Osteocyte (in vitro differentiated cells): ENCODE measurements around the gene INPP5D. TPM values are rescaled to one million over a fixed set of nuclear protein-coding genes. Genes with fewer than 3 reads are reported as not detected.
"Not testable (repeated sequence)": the region's sequence is repeated elsewhere in the genome, so short reads cannot be mapped to it uniquely, and the experiment has no call there.

Experiments
- DNase-seq: peaks from one replicate; pipeline ENCODE4 v3.0.0; 2021; ENCODE audit warnings: mixed read lengths; ENCODE audit not compliant: unreplicated experiment; ENCODE audit errors: extremely low spot score
- H3K27ac Mint-ChIP-seq: one replicate; pipeline ENCODE4 v1.8.0; 2021; ENCODE audit warnings: mild to moderate bottlenecking, mixed read lengths; ENCODE audit not compliant: unreplicated experiment
- H3K27me3 Mint-ChIP-seq: one replicate; pipeline ENCODE4 v1.8.0; 2021; ENCODE audit warnings: mixed read lengths; ENCODE audit not compliant: unreplicated experiment
- H3K36me3 Mint-ChIP-seq: one replicate; pipeline ENCODE4 v1.8.0; 2021; ENCODE audit warnings: mixed read lengths; ENCODE audit not compliant: unreplicated experiment
- H3K4me1 Mint-ChIP-seq: one replicate; pipeline ENCODE4 v1.8.0; 2021; ENCODE audit warnings: mixed read lengths; ENCODE audit not compliant: unreplicated experiment
- H3K4me3 Mint-ChIP-seq: one replicate; pipeline ENCODE4 v1.8.0; 2021; ENCODE audit warnings: mild to moderate bottlenecking, moderate library complexity, mixed read lengths; ENCODE audit not compliant: unreplicated experiment
- H3K9me3 Mint-ChIP-seq: one replicate; pipeline ENCODE4 v1.8.0; 2021; ENCODE audit warnings: mixed read lengths; ENCODE audit not compliant: unreplicated experiment
- total RNA-seq: library from RNA; stranded (reverse); gene quantifications from 2 replicates; pipeline ENCODE4 v1.2.1, GENCODE V29; 2021
- TF ChIP-seq, protein P1 (sequence below): fragments of 200-600 bp; sonication (generic); IDR thresholded peaks from 2 replicates; pipeline ENCODE4 v1.5.0; 2021; ENCODE audit warnings: antibody characterized with exemption, mild to moderate bottlenecking, moderate library complexity

INPP5D gene
- total RNA-seq, 1 donor from 2014 or later: 0.40 TPM

DNA sequence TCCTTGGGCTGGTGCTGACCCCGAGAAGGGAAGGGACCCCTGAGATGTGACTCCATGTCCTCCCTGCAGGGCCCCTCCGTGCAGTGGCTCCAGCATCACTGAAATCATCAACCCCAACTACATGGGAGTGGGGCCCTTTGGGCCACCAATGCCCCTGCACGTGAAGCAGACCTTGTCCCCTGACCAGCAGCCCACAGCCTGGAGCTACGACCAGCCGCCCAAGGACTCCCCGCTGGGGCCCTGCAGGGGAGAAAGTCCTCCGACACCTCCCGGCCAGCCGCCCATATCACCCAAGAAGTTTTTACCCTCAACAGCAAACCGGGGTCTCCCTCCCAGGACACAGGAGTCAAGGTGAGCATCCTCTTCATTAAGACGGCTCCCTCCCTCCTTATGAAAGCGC lies 137.9 kb downstream of the INPP5D start:
- Mint-ChIP-seq H3K4me1 (no peaks in the 10 kb centered on the region), H3K36me3 (peaks cover 2% of the 10 kb centered on the region), H3K9me3 (peaks cover 6% of the 10 kb centered on the region), H3K4me3 (no peak overlapping the region), H3K27me3 (peaks cover 14% of the 10 kb centered on the region), H3K27ac (no peak overlapping the region)
- no peak for DNase-seq
- TF ChIP-seq, protein P1, sequence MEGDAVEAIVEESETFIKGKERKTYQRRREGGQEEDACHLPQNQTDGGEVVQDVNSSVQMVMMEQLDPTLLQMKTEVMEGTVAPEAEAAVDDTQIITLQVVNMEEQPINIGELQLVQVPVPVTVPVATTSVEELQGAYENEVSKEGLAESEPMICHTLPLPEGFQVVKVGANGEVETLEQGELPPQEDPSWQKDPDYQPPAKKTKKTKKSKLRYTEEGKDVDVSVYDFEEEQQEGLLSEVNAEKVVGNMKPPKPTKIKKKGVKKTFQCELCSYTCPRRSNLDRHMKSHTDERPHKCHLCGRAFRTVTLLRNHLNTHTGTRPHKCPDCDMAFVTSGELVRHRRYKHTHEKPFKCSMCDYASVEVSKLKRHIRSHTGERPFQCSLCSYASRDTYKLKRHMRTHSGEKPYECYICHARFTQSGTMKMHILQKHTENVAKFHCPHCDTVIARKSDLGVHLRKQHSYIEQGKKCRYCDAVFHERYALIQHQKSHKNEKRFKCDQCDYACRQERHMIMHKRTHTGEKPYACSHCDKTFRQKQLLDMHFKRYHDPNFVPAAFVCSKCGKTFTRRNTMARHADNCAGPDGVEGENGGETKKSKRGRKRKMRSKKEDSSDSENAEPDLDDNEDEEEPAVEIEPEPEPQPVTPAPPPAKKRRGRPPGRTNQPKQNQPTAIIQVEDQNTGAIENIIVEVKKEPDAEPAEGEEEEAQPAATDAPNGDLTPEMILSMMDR: no peak

DNA sequence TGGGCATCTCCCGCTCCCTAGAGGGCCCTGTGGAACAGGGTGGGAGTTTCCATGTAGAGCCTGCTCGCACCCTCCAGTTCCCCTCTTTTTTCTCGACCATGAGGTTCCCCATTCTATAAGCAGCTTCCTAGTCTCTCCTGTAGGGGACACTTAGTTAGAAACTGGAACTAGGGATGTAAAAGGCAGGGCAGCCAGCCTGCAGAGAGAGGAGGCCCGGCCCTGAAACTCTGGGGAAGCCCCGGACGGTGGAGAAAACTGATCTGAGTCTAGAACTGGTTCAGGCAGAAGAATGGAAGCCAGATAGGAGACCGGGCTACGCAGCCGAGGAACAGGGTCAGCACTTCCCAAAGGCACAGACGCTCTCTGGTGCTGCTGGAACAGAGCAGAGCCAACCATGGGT lies 139.7 kb downstream of the INPP5D start:
- H3K36me3 Mint-ChIP-seq: peaks cover 2% of the 10 kb centered on the region
- TF ChIP-seq, protein P1: no peak
- DNase-seq: no peak
- H3K27ac Mint-ChIP-seq: no peak overlapping the region
- H3K9me3 Mint-ChIP-seq: peaks cover 11% of the 10 kb centered on the region
- H3K27me3 Mint-ChIP-seq: peaks cover 10% of the 10 kb centered on the region
- H3K4me1 Mint-ChIP-seq: no peaks in the 10 kb centered on the region
- H3K4me3 Mint-ChIP-seq: no peak overlapping the region

DNA sequence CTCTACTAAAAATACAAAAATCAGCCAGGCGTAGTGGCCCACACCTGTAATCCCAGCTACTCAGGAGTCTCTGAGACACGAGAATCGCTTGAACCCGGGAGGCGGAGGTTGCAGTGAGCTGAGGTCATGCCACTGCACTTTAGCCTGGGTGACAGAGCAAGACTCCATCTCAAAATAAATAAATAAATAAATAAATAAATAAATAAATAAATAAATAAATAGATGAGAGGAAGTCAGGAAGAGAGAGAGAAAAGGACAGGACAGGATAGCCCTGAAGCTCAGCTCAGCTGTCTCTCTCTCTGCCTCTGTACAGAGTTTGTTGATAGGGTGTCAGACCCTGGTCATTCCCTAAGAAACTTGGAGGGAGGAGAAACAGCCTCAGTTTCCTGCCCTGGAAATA lies 140.6 kb downstream of the INPP5D start:
- not testable (repeated sequence) for H3K27ac Mint-ChIP-seq, H3K4me1 Mint-ChIP-seq, H3K27me3 Mint-ChIP-seq

DNA sequence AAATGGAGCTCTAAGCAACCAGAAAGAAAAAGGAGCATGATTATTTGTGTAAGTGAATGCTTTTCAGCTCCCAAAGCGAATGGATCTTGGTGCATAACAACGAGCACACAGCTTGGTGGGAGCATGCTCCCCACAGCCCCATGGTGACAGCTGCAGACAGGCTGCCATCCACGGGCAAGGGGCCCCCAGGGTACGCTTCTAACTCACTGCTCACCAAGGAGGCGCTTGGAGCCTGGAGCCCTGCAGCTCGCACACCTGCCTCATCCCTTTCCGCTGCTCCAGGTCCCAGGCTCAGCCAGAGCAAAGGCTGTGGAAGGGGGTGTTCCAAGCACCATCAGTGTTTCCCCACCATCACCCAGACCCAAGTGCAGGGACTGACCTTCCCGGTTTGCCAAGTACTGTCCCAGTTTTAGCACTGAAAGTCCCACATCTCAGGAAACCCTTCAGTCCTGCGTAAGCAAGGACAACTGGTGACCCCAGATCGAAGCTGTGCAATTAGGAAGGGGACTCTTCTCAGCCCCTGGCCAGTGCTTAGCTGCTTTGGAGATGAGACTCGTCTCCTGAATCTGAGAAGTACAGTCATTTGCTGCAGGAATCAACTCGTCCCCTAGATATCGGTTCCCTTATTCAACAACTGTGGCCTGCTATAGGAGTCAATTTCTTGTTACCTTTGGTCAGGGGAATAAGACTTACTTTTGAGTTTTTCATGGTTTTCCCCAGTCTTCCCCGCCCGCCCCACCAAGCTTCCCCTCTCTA lies 141.3 kb downstream of the INPP5D start:
- H3K4me3 Mint-ChIP-seq: no peak overlapping the region
- H3K27me3 Mint-ChIP-seq: peaks cover 10% of the 10 kb centered on the region
- H3K9me3 Mint-ChIP-seq: peaks cover 11% of the 10 kb centered on the region
- TF ChIP-seq, protein P1: no peak
- no peak overlapping the region for H3K27ac Mint-ChIP-seq
- no peaks in the 10 kb centered on the region for H3K4me1 Mint-ChIP-seq
- no peak for DNase-seq
- peaks cover 2% of the 10 kb centered on the region for H3K36me3 Mint-ChIP-seq

More for the DNA sequence above, 140.6 kb downstream of the INPP5D start:
- H3K9me3 Mint-ChIP-seq: peaks cover 11% of the 10 kb centered on the region
- DNase-seq, H3K36me3 Mint-ChIP-seq, H3K4me3 Mint-ChIP-seq: not testable (repeated sequence)

DNA sequence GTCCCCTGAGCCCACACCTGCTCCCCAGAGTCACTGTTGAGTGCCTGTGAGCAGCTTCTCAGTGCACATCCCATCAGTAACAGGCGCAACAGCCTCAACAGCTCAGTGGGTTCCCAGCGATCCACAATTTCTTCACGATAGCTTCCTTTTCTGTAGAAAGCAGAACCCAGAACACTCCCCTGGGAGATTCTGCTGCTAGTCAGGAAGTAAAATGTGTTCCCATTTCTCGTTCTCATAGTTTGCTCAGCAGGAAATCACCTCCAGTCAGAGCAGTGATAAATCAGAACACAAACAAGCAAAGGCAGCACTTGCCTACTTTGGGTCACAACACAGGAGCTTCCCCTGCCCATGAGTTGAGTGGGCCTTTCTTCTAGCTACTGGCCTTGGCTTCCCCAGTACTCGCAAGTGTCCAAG lies 142.4 kb downstream of the INPP5D start:
- Mint-ChIP-seq H3K36me3 (peaks cover 2% of the 10 kb centered on the region), H3K4me1 (no peaks in the 10 kb centered on the region), H3K27me3 (peaks cover 6% of the 10 kb centered on the region), H3K27ac (no peak overlapping the region), H3K9me3 (peaks cover 11% of the 10 kb centered on the region), H3K4me3 (no peak overlapping the region)
- TF ChIP-seq, protein P1: no peak
- DNase-seq: no peak
